ENCODE data around the gene EFL1. TPM values are rescaled to one million over a fixed set of nuclear protein-coding genes. Genes with fewer than 3 reads are reported as not detected.
"Not testable (repeated sequence)": the region's sequence is repeated elsewhere in the genome, so short reads cannot be mapped to it uniquely, and the experiment has no call there.

Gene EFL1
- polyA plus RNA-seq (2013): 10.0 and 10.1 TPM in 2 replicates

- Histone ChIP-seq H3K79me2 (ENCODE audit: control insufficient read depth, insufficient read depth, low read length, poor library complexity) (no peaks in the 10 kb centered on the region), H3K27me3 (ENCODE audit: insufficient read depth, low read length) (no peaks in the 10 kb centered on the region), H3K14ac (ENCODE audit: low read length) (peak within 1 kb of the TSS; percentile 89), H3K4me2 (ENCODE audit: low read length) (peak within 1 kb of the TSS; percentile 72), H2BK120ac (ENCODE audit: insufficient read depth, low read length, poor library complexity) (peak within 1 kb of the TSS; percentile 40), H2BK12ac (ENCODE audit: low read length) (no peak within 1 kb of the TSS), H4K91ac (ENCODE audit: low read depth, low read length) (peak within 1 kb of the TSS; percentile 57), H4K12ac (ENCODE audit: low read depth, low read length) (peak within 1 kb of the TSS; percentile 87), H3K4ac (ENCODE audit: low read depth, low read length) (peak within 1 kb of the TSS; percentile 56), H3K9me3 (ENCODE audit: insufficient read depth, low read depth, low read length) (no peaks in the 10 kb centered on the region), H3K23ac (ENCODE audit: low read length) (no peak within 1 kb of the TSS), H3K79me1 (ENCODE audit: low read length) (peaks cover 2% of the 10 kb centered on the region), H4K8ac (ENCODE audit: low read depth, low read length) (peak within 1 kb of the TSS; percentile 96), H3K27ac (ENCODE audit: low read depth, low read length) (peak within 1 kb of the TSS; percentile 52), H2AFZ (ENCODE audit: insufficient read depth, low read length, poor library complexity) (peak within 1 kb of the TSS; percentile 99), H3K4me1 (ENCODE audit: control insufficient read depth in 1 of 2, insufficient read depth in 2 of 2, low read length in 2 of 2) (peaks cover 0 to 3% of the 10 kb centered on the region in 2 experiments), H3K4me3 (ENCODE audit: low read depth, low read length) (peak within 1 kb of the TSS; percentile 92), H2AK5ac (ENCODE audit: low read length) (no peak within 1 kb of the TSS), H3K9ac (ENCODE audit: low read length) (peak within 1 kb of the TSS; percentile 75), H3K36me3 (ENCODE audit: control insufficient read depth in 1 of 2, insufficient read depth in 2 of 2, low read length in 2 of 2) (peaks cover 0 to 2% of the 10 kb centered on the region in 2 experiments), H2BK5ac (ENCODE audit: low read depth, low read length, poor library complexity) (peak within 1 kb of the TSS; percentile 19), H3K18ac (ENCODE audit: low read length) (peak within 1 kb of the TSS; percentile 82)
- peak; percentile 94 to 96 for DNase-seq
- no CpG with 5 or more reads among the region's 57 CpGs for WGBS (ENCODE audit: extremely low coverage, insufficient coverage, insufficient read length)
Observed at GRCh38 chr15:82262422-82263026, at the start of gene EFL1, which contains the start of gene SAXO2. Gene EFL1, minus strand, starts transcription at chr15:82262734. Its CDS starts 956 bp downstream, at chr15:82261778. Gene SAXO2, plus strand, starts transcription at chr15:82262818. Its CDS starts 62 bp downstream, at chr15:82262880.

- not testable (repeated sequence) for H2BK12ac ChIP-seq (ENCODE audit: low read length); H3K36me3 ChIP-seq (ENCODE audit: control insufficient read depth in 1 of 2, insufficient read depth in 2 of 2, low read length in 2 of 2); H3K4ac ChIP-seq (ENCODE audit: low read depth, low read length); H3K27ac ChIP-seq (ENCODE audit: low read depth, low read length); H3K9me3 ChIP-seq (ENCODE audit: insufficient read depth, low read depth, low read length); H2BK120ac ChIP-seq (ENCODE audit: insufficient read depth, low read length, poor library complexity); H3K4me3 ChIP-seq (ENCODE audit: low read depth, low read length); H4K8ac ChIP-seq (ENCODE audit: low read depth, low read length); H4K12ac ChIP-seq (ENCODE audit: low read depth, low read length); H3K18ac ChIP-seq (ENCODE audit: low read length); H2BK5ac ChIP-seq (ENCODE audit: low read depth, low read length, poor library complexity); H3K23ac ChIP-seq (ENCODE audit: low read length); H3K4me2 ChIP-seq (ENCODE audit: low read length); H2AK5ac ChIP-seq (ENCODE audit: low read length); H2AFZ ChIP-seq (ENCODE audit: insufficient read depth, low read length, poor library complexity); H4K91ac ChIP-seq (ENCODE audit: low read depth, low read length); H3K9ac ChIP-seq (ENCODE audit: low read length); H3K79me1 ChIP-seq (ENCODE audit: low read length); H3K27me3 ChIP-seq (ENCODE audit: insufficient read depth, low read length); H3K4me1 ChIP-seq (ENCODE audit: control insufficient read depth in 1 of 2, insufficient read depth in 2 of 2, low read length in 2 of 2); H3K14ac ChIP-seq (ENCODE audit: low read length); DNase-seq; H3K79me2 ChIP-seq (ENCODE audit: control insufficient read depth, insufficient read depth, low read length, poor library complexity)
- WGBS (ENCODE audit: extremely low coverage, insufficient coverage, insufficient read length): no CpG with 5 or more reads among the region's 5 CpGs
Observed at GRCh38 chr15:82311321-82311720, 48.8 kb upstream of the EFL1 start.

- Histone ChIP-seq H3K18ac (ENCODE audit: low read length) (no peak overlapping the region), H3K36me3 (ENCODE audit: control insufficient read depth in 1 of 2, insufficient read depth in 2 of 2, low read length in 2 of 2) (no peaks in the 10 kb centered on the region), H2BK120ac (ENCODE audit: insufficient read depth, low read length, poor library complexity) (no peak overlapping the region), H2AK5ac (ENCODE audit: low read length) (no peak overlapping the region), H3K79me2 (ENCODE audit: control insufficient read depth, insufficient read depth, low read length, poor library complexity) (no peaks in the 10 kb centered on the region), H2AFZ (ENCODE audit: insufficient read depth, low read length, poor library complexity) (no peak overlapping the region), H3K79me1 (ENCODE audit: low read length) (no peaks in the 10 kb centered on the region), H3K27ac (ENCODE audit: low read depth, low read length) (no peak overlapping the region), H4K8ac (ENCODE audit: low read depth, low read length) (no peak overlapping the region), H4K12ac (ENCODE audit: low read depth, low read length) (no peak overlapping the region), H2BK12ac (ENCODE audit: low read length) (no peak overlapping the region), H3K14ac (ENCODE audit: low read length) (no peak overlapping the region), H2BK5ac (ENCODE audit: low read depth, low read length, poor library complexity) (no peak overlapping the region), H3K4me2 (ENCODE audit: low read length) (no peak overlapping the region), H3K9me3 (ENCODE audit: insufficient read depth, low read depth, low read length) (no peaks in the 10 kb centered on the region), H3K23ac (ENCODE audit: low read length) (no peak overlapping the region), H3K9ac (ENCODE audit: low read length) (no peak overlapping the region), H4K91ac (ENCODE audit: low read depth, low read length) (no peak overlapping the region), H3K4ac (ENCODE audit: low read depth, low read length) (no peak overlapping the region), H3K4me1 (ENCODE audit: control insufficient read depth in 1 of 2, insufficient read depth in 2 of 2, low read length in 2 of 2) (no peaks in the 10 kb centered on the region), H3K4me3 (ENCODE audit: low read depth, low read length) (no peak overlapping the region), H3K27me3 (ENCODE audit: insufficient read depth, low read length) (no peaks in the 10 kb centered on the region)
- no CpG with 5 or more reads among the region's 2 CpGs for WGBS (ENCODE audit: extremely low coverage, insufficient coverage, insufficient read length)
- no peak for DNase-seq
Observed at GRCh38 chr15:82309802-82310201, 47.3 kb upstream of the EFL1 start.

- Histone ChIP-seq H3K14ac (ENCODE audit: low read length) (no peak overlapping the region), H2BK12ac (ENCODE audit: low read length) (no peak overlapping the region), H3K27me3 (ENCODE audit: insufficient read depth, low read length) (no peaks in the 10 kb centered on the region), H3K9ac (ENCODE audit: low read length) (no peak overlapping the region), H4K12ac (ENCODE audit: low read depth, low read length) (no peak overlapping the region), H3K9me3 (ENCODE audit: insufficient read depth, low read depth, low read length) (peaks cover 2% of the 10 kb centered on the region), H3K27ac (ENCODE audit: low read depth, low read length) (no peak overlapping the region), H3K4me1 (ENCODE audit: control insufficient read depth in 1 of 2, insufficient read depth in 2 of 2, low read length in 2 of 2) (no peaks in the 10 kb centered on the region), H3K79me1 (ENCODE audit: low read length) (no peaks in the 10 kb centered on the region), H3K4ac (ENCODE audit: low read depth, low read length) (no peak overlapping the region), H4K91ac (ENCODE audit: low read depth, low read length) (no peak overlapping the region), H4K8ac (ENCODE audit: low read depth, low read length) (no peak overlapping the region), H3K4me2 (ENCODE audit: low read length) (no peak overlapping the region), H2AK5ac (ENCODE audit: low read length) (no peak overlapping the region), H2AFZ (ENCODE audit: insufficient read depth, low read length, poor library complexity) (no peak overlapping the region), H3K18ac (ENCODE audit: low read length) (no peak overlapping the region), H2BK5ac (ENCODE audit: low read depth, low read length, poor library complexity) (no peak overlapping the region), H3K36me3 (ENCODE audit: control insufficient read depth in 1 of 2, insufficient read depth in 2 of 2, low read length in 2 of 2) (no peaks in the 10 kb centered on the region), H2BK120ac (ENCODE audit: insufficient read depth, low read length, poor library complexity) (no peak overlapping the region), H3K4me3 (ENCODE audit: low read depth, low read length) (no peak overlapping the region), H3K23ac (ENCODE audit: low read length) (no peak overlapping the region), H3K79me2 (ENCODE audit: control insufficient read depth, insufficient read depth, low read length, poor library complexity) (no peaks in the 10 kb centered on the region)
- DNase-seq: no peak
- WGBS (ENCODE audit: extremely low coverage, insufficient coverage, insufficient read length): no CpG with 5 or more reads among the region's 8 CpGs
Observed at GRCh38 chr15:82307714-82308081, 45.2 kb upstream of the EFL1 start.

Data from trophoblast cell (in vitro differentiated cells and primary cell).